ENCODE results near the gene NADK.
"Not testable (repeated sequence)": the region's sequence is repeated elsewhere in the genome, so short reads cannot be mapped to it uniquely, and the experiment has no call there.

- not testable (repeated sequence) for TF ChIP-seq RAD21 (IDR thresholded peaks at IDR 0.05; ENCODE audit: insufficient read depth, low read depth, low read length); HCFC1 (IDR thresholded peaks at IDR 0.05; ENCODE audit: low read length); ELK1 (IDR thresholded peaks at IDR 0.05; ENCODE audit: low read depth, low read length); SUZ12 (IDR thresholded peaks at IDR 0.05; ENCODE audit: unreplicated experiment); JUND (IDR thresholded peaks at IDR 0.05; ENCODE audit: low read depth, low read length)
- TF ChIP-seq, protein P1, sequence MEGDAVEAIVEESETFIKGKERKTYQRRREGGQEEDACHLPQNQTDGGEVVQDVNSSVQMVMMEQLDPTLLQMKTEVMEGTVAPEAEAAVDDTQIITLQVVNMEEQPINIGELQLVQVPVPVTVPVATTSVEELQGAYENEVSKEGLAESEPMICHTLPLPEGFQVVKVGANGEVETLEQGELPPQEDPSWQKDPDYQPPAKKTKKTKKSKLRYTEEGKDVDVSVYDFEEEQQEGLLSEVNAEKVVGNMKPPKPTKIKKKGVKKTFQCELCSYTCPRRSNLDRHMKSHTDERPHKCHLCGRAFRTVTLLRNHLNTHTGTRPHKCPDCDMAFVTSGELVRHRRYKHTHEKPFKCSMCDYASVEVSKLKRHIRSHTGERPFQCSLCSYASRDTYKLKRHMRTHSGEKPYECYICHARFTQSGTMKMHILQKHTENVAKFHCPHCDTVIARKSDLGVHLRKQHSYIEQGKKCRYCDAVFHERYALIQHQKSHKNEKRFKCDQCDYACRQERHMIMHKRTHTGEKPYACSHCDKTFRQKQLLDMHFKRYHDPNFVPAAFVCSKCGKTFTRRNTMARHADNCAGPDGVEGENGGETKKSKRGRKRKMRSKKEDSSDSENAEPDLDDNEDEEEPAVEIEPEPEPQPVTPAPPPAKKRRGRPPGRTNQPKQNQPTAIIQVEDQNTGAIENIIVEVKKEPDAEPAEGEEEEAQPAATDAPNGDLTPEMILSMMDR (IDR thresholded peaks at IDR 0.05 in 2 of 3, conservative IDR thresholded peaks at IDR 0.05 in 1 of 3; ENCODE audit: control insufficient read depth in 2 of 3, extremely low read depth in 1 of 3, insufficient read depth in 1 of 3, low read depth in 3 of 3, low read length in 3 of 3) = not testable (repeated sequence)
- TF ChIP-seq, protein P2, sequence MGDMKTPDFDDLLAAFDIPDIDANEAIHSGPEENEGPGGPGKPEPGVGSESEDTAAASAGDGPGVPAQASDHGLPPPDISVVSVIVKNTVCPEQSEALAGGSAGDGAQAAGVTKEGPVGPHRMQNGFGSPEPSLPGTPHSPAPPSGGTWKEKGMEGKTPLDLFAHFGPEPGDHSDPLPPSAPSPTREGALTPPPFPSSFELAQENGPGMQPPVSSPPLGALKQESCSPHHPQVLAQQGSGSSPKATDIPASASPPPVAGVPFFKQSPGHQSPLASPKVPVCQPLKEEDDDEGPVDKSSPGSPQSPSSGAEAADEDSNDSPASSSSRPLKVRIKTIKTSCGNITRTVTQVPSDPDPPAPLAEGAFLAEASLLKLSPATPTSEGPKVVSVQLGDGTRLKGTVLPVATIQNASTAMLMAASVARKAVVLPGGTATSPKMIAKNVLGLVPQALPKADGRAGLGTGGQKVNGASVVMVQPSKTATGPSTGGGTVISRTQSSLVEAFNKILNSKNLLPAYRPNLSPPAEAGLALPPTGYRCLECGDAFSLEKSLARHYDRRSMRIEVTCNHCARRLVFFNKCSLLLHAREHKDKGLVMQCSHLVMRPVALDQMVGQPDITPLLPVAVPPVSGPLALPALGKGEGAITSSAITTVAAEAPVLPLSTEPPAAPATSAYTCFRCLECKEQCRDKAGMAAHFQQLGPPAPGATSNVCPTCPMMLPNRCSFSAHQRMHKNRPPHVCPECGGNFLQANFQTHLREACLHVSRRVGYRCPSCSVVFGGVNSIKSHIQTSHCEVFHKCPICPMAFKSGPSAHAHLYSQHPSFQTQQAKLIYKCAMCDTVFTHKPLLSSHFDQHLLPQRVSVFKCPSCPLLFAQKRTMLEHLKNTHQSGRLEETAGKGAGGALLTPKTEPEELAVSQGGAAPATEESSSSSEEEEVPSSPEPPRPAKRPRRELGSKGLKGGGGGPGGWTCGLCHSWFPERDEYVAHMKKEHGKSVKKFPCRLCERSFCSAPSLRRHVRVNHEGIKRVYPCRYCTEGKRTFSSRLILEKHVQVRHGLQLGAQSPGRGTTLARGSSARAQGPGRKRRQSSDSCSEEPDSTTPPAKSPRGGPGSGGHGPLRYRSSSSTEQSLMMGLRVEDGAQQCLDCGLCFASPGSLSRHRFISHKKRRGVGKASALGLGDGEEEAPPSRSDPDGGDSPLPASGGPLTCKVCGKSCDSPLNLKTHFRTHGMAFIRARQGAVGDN (IDR thresholded peaks at IDR 0.05) = not testable (repeated sequence)
Observed at GRCh38 chr1:1727131-1727651, 51.1 kb downstream of the NADK start.
